Aorta (tissue), 5 donors: Measurements from ENCODE around the gene ADRM1. TPM values are rescaled to one million over a fixed set of nuclear protein-coding genes. Genes with fewer than 3 reads are reported as not detected.
A peak's percentile ranks its signal among the peaks of the same experiment; 100 is the strongest.

Experiments used
- ATAC-seq: fragments of 200-7000 bp; cut with Tn5 transposase; one replicate; pipeline ENCODE4 v1.9.1; 2022; ENCODE audit warnings: moderate library complexity; ENCODE audit not compliant: low FRiP score
- DNase-seq, 2 donors: peaks; one replicate each; pipeline ENCODE4 v3.0.0-alpha.2; 2020
- H3K27ac ChIP-seq, 2 donors: one replicate each; pipeline ENCODE4 v1.5.1; 2013; ENCODE audit warnings: low read length in 2 of 2, mild to moderate bottlenecking in 2 of 2, moderate library complexity in 2 of 2, control low read depth in 1 of 2, inconsistent platforms in 1 of 2, low read depth in 1 of 2
- H3K27me3 ChIP-seq, 2 donors: one replicate each; pipeline ENCODE4 v1.6.1; 2013; ENCODE audit warnings: control low read depth in 1 of 2, low read length in 1 of 2, mild to moderate bottlenecking in 1 of 2, moderate library complexity in 1 of 2; ENCODE audit not compliant: insufficient read depth in 2 of 2, control insufficient read depth in 1 of 2
- H3K36me3 ChIP-seq, 2 donors: one replicate each; pipeline ENCODE4 v1.6.1; 2013; ENCODE audit warnings: control low read depth in 1 of 2, low read length in 1 of 2, mild to moderate bottlenecking in 1 of 2; ENCODE audit not compliant: insufficient read depth in 2 of 2, control insufficient read depth in 1 of 2
- H3K4me1 ChIP-seq, 2 donors: one replicate each; pipeline ENCODE4 v1.6.1; 2013; ENCODE audit warnings: low read length in 2 of 2, control low read depth in 1 of 2, mild to moderate bottlenecking in 1 of 2, moderate library complexity in 1 of 2; ENCODE audit not compliant: insufficient read depth in 2 of 2, control insufficient read depth in 1 of 2
- H3K4me3 ChIP-seq, 2 donors: one replicate each; pipeline ENCODE4 v1.5.1; 2013; ENCODE audit warnings: low read length in 2 of 2, control low read depth in 1 of 2, mild to moderate bottlenecking in 1 of 2
- H3K9me3 ChIP-seq: one replicate; pipeline ENCODE4 v1.6.1; 2013; ENCODE audit warnings: mild to moderate bottlenecking, low read length; ENCODE audit not compliant: control insufficient read depth
- WGBS, 2 donors: extraction: QIAGEN DNeasy Blood & Tissue Kit; methylation state at CpG; one replicate each; pipeline ENCODE4 v1.1.7; 2013; 5-methylcytosine and 5-hydroxymethylcytosine counted together
- intact Hi-C, 2 donors: fragments of 100-400 bp; cut with DNase I; formaldehyde crosslinking; loops; one replicate each; pipeline versions ENCODE4 v1.14.2 to v1.15.0; 2022
- polyA plus RNA-seq, 2 donors: library from polyadenylated mRNA; stranded (reverse); fragments of 200-250 nt; gene quantifications; one replicate each; pipeline ENCODE4 v1.2.3, GENCODE V29; 2013
- total RNA-seq, 2 donors: library from RNA; stranded (reverse); fragmentation: NEBNext Ultra II Directional; extraction: Animal tissue kit (Norgen Biotek cat#: 25700); gene quantifications; one replicate each; pipeline ENCODE4 v1.2.1, GENCODE V29; 2021
- donor health status: healthy with polysubstance abuse.
- donor health status: Bipolar disorder and iron deficiency.
- donor health status: DM: no; HTN: no; CAD: no.
- donor health status: DM: no; HTN: no; CAD: no.
- donor health status: DM: yes; HTN: yes; CAD: no.

ADRM1 gene
- total and polyA plus RNA-seq, 4 donors = 41.4 to 80.9 (median 58.9) TPM

DNA sequence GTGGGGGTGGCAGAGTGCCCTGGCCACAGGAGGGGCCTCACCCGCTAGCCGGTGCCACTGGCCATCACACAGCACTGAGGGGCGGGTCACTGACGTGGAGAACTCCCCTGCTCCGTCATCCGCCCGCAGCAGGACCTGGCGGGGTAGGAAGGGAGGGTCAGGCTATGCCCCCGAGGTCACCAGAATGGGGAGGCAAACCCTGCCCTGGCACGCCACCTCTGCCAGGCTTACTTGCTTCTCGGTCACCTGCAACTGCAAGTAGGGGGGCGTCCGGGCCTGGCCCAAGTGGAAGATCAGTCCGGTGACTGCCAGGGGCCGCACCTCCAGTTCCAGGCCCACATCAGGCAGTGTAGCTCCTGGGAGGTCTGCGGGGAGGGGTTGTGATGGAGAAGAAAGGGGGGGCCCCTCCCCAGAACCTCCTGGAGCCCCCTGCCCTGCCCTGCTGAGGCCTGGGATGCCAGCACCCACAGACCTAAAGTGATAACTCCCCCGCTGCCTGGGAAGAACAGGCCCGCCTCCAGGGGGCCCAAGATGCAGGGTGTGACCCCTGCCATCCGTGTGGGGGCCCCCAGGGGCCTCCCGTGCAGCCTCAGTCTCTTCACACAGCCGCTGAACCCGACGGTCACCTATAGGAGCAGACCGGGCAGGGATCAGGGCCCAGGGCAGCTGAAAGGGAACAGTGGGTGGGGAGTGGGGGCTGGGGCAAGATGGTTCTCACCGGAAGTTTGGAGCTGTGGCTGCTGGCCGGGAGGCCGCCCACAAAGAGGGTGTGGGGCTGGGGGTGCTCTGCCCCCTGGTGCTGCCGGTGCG is 7.4 kb downstream of the ADRM1 start:
- no peaks in the 10 kb centered on the region for H3K27me3 ChIP-seq
- H3K4me1 ChIP-seq = no peaks in the 10 kb centered on the region
- ATAC-seq = no peak
- no peaks in the 10 kb centered on the region for H3K9me3 ChIP-seq
- H3K4me3 ChIP-seq = no peak overlapping the region
- intact Hi-C loops = loop anchor here (5.0 to 10.0 kb wide), 2 partner anchors 37 to 485 kb away; partner anchors contain the start of gene MRGBP (in 1 of the 2)
- peaks cover 0 to 18% of the 10 kb centered on the region in 2 donors for H3K36me3 ChIP-seq
- no peak overlapping the region for H3K27ac ChIP-seq
- DNase-seq = no peak
- WGBS, 2 donors = 72 to 76% methylated on average over 25 to 29 of the region's 29 CpGs

DNA sequence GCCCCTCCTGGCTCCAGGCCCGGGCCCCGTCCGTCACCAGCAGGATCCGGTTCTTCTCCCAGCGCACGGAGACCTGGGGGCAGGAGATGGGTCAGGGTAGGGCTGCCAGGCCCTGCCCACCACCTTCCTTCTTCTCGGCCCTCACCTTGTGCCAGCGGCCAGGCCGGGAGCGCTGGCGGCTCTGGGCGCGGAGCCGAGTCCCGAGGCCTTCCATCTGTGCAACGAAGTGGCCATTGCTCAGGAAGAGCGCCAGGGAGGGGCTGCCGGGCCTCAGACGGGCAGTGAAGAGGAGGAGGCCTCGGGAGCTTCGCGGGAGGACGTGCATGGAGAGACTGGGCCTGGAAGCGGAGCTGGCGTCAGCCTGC is 7.9 kb downstream of the ADRM1 start:
- intact Hi-C loops = loop anchor here in 1 of 2 donors (5.0 kb wide), 1 partner anchor 37 kb away; no protein-coding TSS in a partner anchor
- Histone ChIP-seq H3K27me3 (no peaks in the 10 kb centered on the region), H3K27ac (no peak overlapping the region), H3K4me3 (no peak overlapping the region), H3K9me3 (no peaks in the 10 kb centered on the region), H3K36me3 (peaks cover 0 to 18% of the 10 kb centered on the region in 2 donors), H3K4me1 (no peaks in the 10 kb centered on the region)
- DNase-seq (no peak), ATAC-seq (no peak)
- WGBS, 2 donors = 76 to 80% methylated on average over 25 of the region's 25 CpGs

- Histone ChIP-seq H3K9me3 (no peaks in the 10 kb centered on the region), H3K4me3 (no peak overlapping the region), H3K27ac (no peak overlapping the region), H3K27me3 (no peaks in the 10 kb centered on the region), H3K4me1 (no peaks in the 10 kb centered on the region), H3K36me3 (peaks cover 0 to 18% of the 10 kb centered on the region in 2 donors)
- peak in 1 of 2 donors; percentile 44 for DNase-seq
- 93 to 97% methylated on average over 18 of the region's 18 CpGs for WGBS, 2 donors
- intact Hi-C loops = loop anchor here in 1 of 2 donors (5.0 kb wide), 1 partner anchor 36 kb away; no protein-coding TSS in a partner anchor
- ATAC-seq = no peak
Measured at GRCh38 chr20:62311150-62311549, 8.4 kb downstream of the ADRM1 start.

DNA sequence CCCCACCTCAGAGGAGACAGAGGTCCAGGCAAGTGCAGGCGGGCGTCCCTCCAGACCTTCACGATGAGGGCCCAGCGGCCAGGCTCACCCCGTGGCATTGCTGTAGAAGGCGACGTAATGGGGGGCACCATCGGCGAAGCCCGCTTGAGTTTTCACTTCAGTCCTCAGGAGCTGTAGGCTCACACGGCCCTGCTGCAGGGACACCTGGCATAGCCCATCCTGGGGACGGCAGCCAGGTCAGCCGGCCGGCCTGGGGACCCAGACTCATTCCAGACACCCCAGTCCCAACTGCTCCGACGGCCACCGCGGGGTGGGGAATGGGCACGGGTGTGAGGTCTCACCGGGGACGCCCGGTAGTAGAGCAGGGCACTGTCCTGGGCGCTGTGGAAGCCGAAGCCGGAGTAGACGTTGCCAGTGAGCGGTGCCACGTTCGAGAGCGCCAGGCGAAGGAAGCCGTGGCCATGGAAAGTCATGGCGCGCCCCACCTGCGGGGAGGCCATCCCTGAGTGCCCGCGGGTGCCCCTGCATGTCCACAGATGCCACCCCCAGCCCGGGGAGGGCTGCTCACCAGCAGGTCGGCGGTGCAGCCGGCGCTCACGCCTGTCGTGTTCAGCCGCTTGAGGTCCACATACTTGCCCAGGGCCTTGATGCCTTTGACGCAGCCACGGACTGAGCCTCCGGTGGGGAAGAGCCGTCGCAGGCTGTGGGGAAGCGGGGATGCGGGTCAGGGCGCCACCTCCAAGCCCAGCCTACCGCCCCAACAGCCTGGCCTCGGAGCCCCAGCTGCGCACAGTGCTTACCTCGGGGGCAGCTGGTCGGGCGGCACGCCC is 9.2 kb downstream of the ADRM1 start:
- DNase-seq (no peak), ATAC-seq (no peak)
- Histone ChIP-seq H3K4me3 (no peak overlapping the region), H3K27ac (no peak overlapping the region), H3K36me3 (peaks cover 0 to 19% of the 10 kb centered on the region in 2 donors), H3K27me3 (no peaks in the 10 kb centered on the region), H3K9me3 (no peaks in the 10 kb centered on the region), H3K4me1 (no peaks in the 10 kb centered on the region)
- intact Hi-C loops = loop anchor here in 1 of 2 donors (5.0 kb wide), 1 partner anchor 35 kb away; no protein-coding TSS in a partner anchor
- WGBS, 2 donors = 91 to 93% methylated on average over 60 of the region's 60 CpGs

GRCh38 chr20:62312662-62312977 is 9.8 kb downstream of the ADRM1 start:
- Histone ChIP-seq H3K9me3 (no peaks in the 10 kb centered on the region), H3K27me3 (no peaks in the 10 kb centered on the region), H3K36me3 (peaks cover 0 to 21% of the 10 kb centered on the region in 2 donors), H3K4me3 (no peak overlapping the region), H3K4me1 (no peaks in the 10 kb centered on the region), H3K27ac (no peak overlapping the region)
- 90% methylated on average over 15 to 16 of the region's 16 CpGs for WGBS, 2 donors
- intact Hi-C loops = loop anchor here in 1 of 2 donors (5.0 kb wide), 1 partner anchor 35 kb away; no protein-coding TSS in a partner anchor
- ATAC-seq (no peak), DNase-seq (no peak)

DNA sequence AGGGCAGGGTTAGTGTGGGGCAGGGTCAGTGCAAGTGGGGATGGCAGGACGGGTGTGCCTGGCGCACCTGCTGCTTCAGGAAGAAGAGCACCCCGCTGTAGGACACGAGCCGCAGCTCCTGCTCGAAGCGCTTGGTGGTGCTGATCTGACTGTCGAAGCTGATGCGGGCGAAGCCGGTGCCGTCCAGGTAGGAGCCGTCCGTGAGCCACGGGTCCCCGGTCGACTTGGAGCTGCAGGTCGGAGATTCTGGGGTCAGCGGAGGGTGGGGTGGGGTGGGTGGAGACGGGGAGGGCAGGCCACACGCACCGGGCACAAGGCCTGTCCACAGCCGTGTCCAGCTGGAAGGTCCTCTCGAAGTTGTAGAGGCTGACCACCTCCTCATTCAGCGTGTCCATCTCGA is 10.2 kb downstream of the ADRM1 start:
- intact Hi-C loops = loop anchor here in 1 of 2 donors (5.0 kb wide), 1 partner anchor 34 kb away; no protein-coding TSS in a partner anchor
- Histone ChIP-seq H3K9me3 (no peaks in the 10 kb centered on the region), H3K27ac (no peak overlapping the region), H3K4me1 (no peaks in the 10 kb centered on the region), H3K36me3 (peaks cover 0 to 18% of the 10 kb centered on the region in 2 donors), H3K27me3 (no peaks in the 10 kb centered on the region), H3K4me3 (no peak overlapping the region)
- ATAC-seq (no peak), DNase-seq (no peak)
- 91 to 92% methylated on average over 26 of the region's 26 CpGs for WGBS, 2 donors

- intact Hi-C loops = loop anchor here in 1 of 2 donors (5.0 kb wide), 1 partner anchor 34 kb away; no protein-coding TSS in a partner anchor
- Histone ChIP-seq H3K4me3 (no peak overlapping the region), H3K27me3 (no peaks in the 10 kb centered on the region), H3K27ac (no peak overlapping the region), H3K9me3 (no peaks in the 10 kb centered on the region), H3K36me3 (peaks cover 0 to 18% of the 10 kb centered on the region in 2 donors), H3K4me1 (no peaks in the 10 kb centered on the region)
- 89 to 91% methylated on average over 48 to 55 of the region's 55 CpGs for WGBS, 2 donors
- no peak for DNase-seq
- no peak for ATAC-seq
Measured at GRCh38 chr20:62313460-62314338, 10.9 kb downstream of the ADRM1 start.

GRCh38 chr20:62314339-62314638 is 11.5 kb downstream of the ADRM1 start:
- Histone ChIP-seq H3K4me1 (no peaks in the 10 kb centered on the region), H3K36me3 (peaks cover 0 to 18% of the 10 kb centered on the region in 2 donors), H3K27me3 (no peaks in the 10 kb centered on the region), H3K27ac (no peak overlapping the region), H3K9me3 (no peaks in the 10 kb centered on the region), H3K4me3 (no peak overlapping the region)
- intact Hi-C loops = loop anchor here in 1 of 2 donors (5.0 kb wide), 1 partner anchor 33 kb away; no protein-coding TSS in a partner anchor
- no peak for ATAC-seq
- no peak for DNase-seq
- WGBS, 2 donors = 91% methylated on average over 12 of the region's 12 CpGs
